Liver (tissue), 9 donors: ENCODE measurements around the gene HELZ2. TPM values are rescaled to one million over a fixed set of nuclear protein-coding genes. Genes with fewer than 3 reads are reported as not detected.

ENCODE experiments used
- DNase-seq: peaks from one replicate; pipeline ENCODE4 v3.0.0-alpha.2; 2017; ENCODE audit warnings: low spot score
- H3K27ac ChIP-seq, 2 donors: one replicate each; pipeline ENCODE4 v1.7.0; 2013; ENCODE audit warnings: inconsistent platforms in 2 of 2, low read length in 2 of 2, control low read depth in 1 of 2, low read depth in 1 of 2, mild to moderate bottlenecking in 1 of 2
- H3K27me3 ChIP-seq, 4 donors: one replicate each; pipeline versions ENCODE4 v1.6.1 to v1.7.0; 2013; ENCODE audit warnings: low read length in 3 of 4, inconsistent platforms in 1 of 4, mild to moderate bottlenecking in 1 of 4, moderate library complexity in 1 of 4; ENCODE audit not compliant: control insufficient read depth in 4 of 4, insufficient read depth in 4 of 4
- H3K36me3 ChIP-seq, 4 donors: one replicate each; pipeline versions ENCODE4 v1.6.1 to v1.7.0; 2013; ENCODE audit warnings: low read length in 3 of 4, mild to moderate bottlenecking in 3 of 4, low read depth in 1 of 4, moderate library complexity in 1 of 4; ENCODE audit not compliant: control insufficient read depth in 4 of 4, insufficient read depth in 3 of 4
- H3K4me1 ChIP-seq, 4 donors: one replicate each; pipeline versions ENCODE4 v1.6.1 to v1.7.0; 2013; ENCODE audit warnings: low read length in 3 of 4, mild to moderate bottlenecking in 3 of 4, moderate library complexity in 1 of 4; ENCODE audit not compliant: control insufficient read depth in 4 of 4, insufficient read depth in 4 of 4
- H3K4me3 ChIP-seq, 3 donors: one replicate each; pipeline versions ENCODE4 v1.6.1 to v1.7.0; 2013; ENCODE audit warnings: low read length in 3 of 3, control low read depth in 1 of 3, low read depth in 1 of 3, mild to moderate bottlenecking in 1 of 3
- H3K9ac ChIP-seq, 2 donors: one replicate each; pipeline ENCODE4 v1.7.0; 2013; ENCODE audit warnings: low read length in 2 of 2, mild to moderate bottlenecking in 2 of 2, moderate library complexity in 2 of 2, control low read depth in 1 of 2, low read depth in 1 of 2
- H3K9me3 ChIP-seq, 4 donors: one replicate each; pipeline versions ENCODE4 v1.6.1 to v1.7.0; 2013; ENCODE audit warnings: low read length in 3 of 4; ENCODE audit not compliant: control insufficient read depth in 4 of 4
- ATF3 ChIP-seq: IDR thresholded peaks from 2 replicates; pipeline ENCODE4 v1.6.1; 2016; ENCODE audit warnings: antibody characterized with exemption
- FOXA2 ChIP-seq: IDR thresholded peaks from 2 replicates; pipeline ENCODE4 v1.6.1; 2016; ENCODE audit warnings: antibody characterized with exemption
- HNF4A ChIP-seq, 2 donors: conservative IDR thresholded peaks; 2 replicates each; pipeline ENCODE4 v1.6.1; 2016; ENCODE audit warnings: antibody characterized with exemption in 2 of 2, mild to moderate bottlenecking in 2 of 2
- HNF4G ChIP-seq: IDR thresholded peaks from 2 replicates; pipeline ENCODE4 v1.6.1; 2016; ENCODE audit warnings: antibody characterized with exemption
- RXRA ChIP-seq, 2 donors: IDR thresholded peaks; 2 replicates each; pipeline ENCODE4 v1.6.1; 2017 to 2018; ENCODE audit warnings: antibody characterized with exemption in 2 of 2, mild to moderate bottlenecking in 1 of 2
- SP1 ChIP-seq: IDR thresholded peaks from 2 replicates; pipeline ENCODE4 v1.6.1; 2018; ENCODE audit warnings: antibody characterized with exemption, mild to moderate bottlenecking
- TAF1 ChIP-seq: conservative IDR thresholded peaks from 2 replicates; pipeline ENCODE4 v1.6.1; 2016; ENCODE audit warnings: antibody characterized with exemption, mild to moderate bottlenecking
- YY1 ChIP-seq: IDR thresholded peaks from 2 replicates; pipeline ENCODE4 v1.6.1; 2016; ENCODE audit warnings: antibody characterized with exemption, mild to moderate bottlenecking
- ZBTB33 ChIP-seq: IDR thresholded peaks from 2 replicates; pipeline ENCODE4 v1.6.1; 2016; ENCODE audit warnings: antibody characterized with exemption
- WGBS: extraction: QIAGEN DNeasy Blood & Tissue Kit; methylation state at CpG from one replicate; pipeline ENCODE4 v1.1.7; 2013; 5-methylcytosine and 5-hydroxymethylcytosine counted together
- polyA plus RNA-seq, 2 donors: library from polyadenylated mRNA; stranded (reverse) in 1 of 2; unstranded in 1 of 2; fragments of 200-250 nt in 1 of 2; fragments of >200 nt in 1 of 2; fragmentation: Nextera tagmentation in 1 of 2; extraction: Ambion mirVana in 1 of 2; gene quantifications; one replicate each; pipeline versions ENCODE4 v1.2.1 to v1.2.3, GENCODE V29; 2013 to 2015
- total RNA-seq, 2 donors: library from RNA; depleted of rRNA; stranded (reverse); fragments of >200 nt; gene quantifications; one replicate each; pipeline ENCODE4 v1.2.3, GENCODE V29; 2014
- TF ChIP-seq, protein P1 (sequence below): IDR thresholded peaks from 2 replicates; pipeline ENCODE4 v1.6.1; 2016; ENCODE audit warnings: antibody characterized with exemption, mild to moderate bottlenecking
- donor health status: healthy.
- donor health status: healthy.
- donor health status: healthy.
- donor health status: healthy.
- donor health status: healthy.

The HELZ2 gene
- total and polyA plus RNA-seq, 4 donors, result 3.7 to 26.6 (median 15.5) TPM

DNA sequence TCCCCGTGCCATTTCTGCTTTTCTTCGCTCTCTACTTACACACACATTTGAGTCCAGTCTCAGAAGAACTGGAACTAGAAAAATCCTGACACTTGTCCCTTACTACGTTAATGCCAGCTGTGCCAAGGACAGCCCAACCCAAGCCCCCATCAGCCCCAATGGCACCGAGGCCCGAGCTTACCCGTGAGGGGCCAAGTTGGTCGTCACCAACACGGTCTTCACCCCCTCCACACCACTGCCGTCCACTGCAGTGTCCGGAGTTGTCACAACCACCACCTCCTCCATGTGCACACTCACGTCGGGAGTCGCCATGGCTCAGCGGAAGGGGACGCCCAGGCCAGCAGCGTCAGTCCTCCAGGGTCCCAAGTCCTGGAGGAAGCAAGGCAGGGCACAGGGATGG is 45.0 kb upstream of the HELZ2 start:
- H3K4me3 ChIP-seq, result no peak overlapping the region
- H3K4me1 ChIP-seq, result no peaks in the 10 kb centered on the region
- peaks cover 3 to 22% (median 8%) of the 10 kb centered on the region in 4 donors for H3K36me3 ChIP-seq
- 96% methylated on average over 16 of the region's 16 CpGs for WGBS
- no peak overlapping the region for H3K9ac ChIP-seq
- no peaks in the 10 kb centered on the region for H3K27me3 ChIP-seq
- no peaks in the 10 kb centered on the region for H3K9me3 ChIP-seq
- H3K27ac ChIP-seq, result no peak overlapping the region
- DNase-seq, result no peak
- TF ChIP-seq HNF4A (conservative IDR thresholded peaks at IDR 0.05), result no peak
- no peak for TF ChIP-seq ATF3
- no peak for TF ChIP-seq SP1
- no peak for TF ChIP-seq RXRA (IDR thresholded peaks at IDR 0.05)
- no peak for TF ChIP-seq ZBTB33
- no peak for TF ChIP-seq TAF1
- TF ChIP-seq YY1, result no peak
- TF ChIP-seq HNF4G, result no peak
- TF ChIP-seq, protein P1, sequence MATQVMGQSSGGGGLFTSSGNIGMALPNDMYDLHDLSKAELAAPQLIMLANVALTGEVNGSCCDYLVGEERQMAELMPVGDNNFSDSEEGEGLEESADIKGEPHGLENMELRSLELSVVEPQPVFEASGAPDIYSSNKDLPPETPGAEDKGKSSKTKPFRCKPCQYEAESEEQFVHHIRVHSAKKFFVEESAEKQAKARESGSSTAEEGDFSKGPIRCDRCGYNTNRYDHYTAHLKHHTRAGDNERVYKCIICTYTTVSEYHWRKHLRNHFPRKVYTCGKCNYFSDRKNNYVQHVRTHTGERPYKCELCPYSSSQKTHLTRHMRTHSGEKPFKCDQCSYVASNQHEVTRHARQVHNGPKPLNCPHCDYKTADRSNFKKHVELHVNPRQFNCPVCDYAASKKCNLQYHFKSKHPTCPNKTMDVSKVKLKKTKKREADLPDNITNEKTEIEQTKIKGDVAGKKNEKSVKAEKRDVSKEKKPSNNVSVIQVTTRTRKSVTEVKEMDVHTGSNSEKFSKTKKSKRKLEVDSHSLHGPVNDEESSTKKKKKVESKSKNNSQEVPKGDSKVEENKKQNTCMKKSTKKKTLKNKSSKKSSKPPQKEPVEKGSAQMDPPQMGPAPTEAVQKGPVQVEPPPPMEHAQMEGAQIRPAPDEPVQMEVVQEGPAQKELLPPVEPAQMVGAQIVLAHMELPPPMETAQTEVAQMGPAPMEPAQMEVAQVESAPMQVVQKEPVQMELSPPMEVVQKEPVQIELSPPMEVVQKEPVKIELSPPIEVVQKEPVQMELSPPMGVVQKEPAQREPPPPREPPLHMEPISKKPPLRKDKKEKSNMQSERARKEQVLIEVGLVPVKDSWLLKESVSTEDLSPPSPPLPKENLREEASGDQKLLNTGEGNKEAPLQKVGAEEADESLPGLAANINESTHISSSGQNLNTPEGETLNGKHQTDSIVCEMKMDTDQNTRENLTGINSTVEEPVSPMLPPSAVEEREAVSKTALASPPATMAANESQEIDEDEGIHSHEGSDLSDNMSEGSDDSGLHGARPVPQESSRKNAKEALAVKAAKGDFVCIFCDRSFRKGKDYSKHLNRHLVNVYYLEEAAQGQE, result no peak

DNA sequence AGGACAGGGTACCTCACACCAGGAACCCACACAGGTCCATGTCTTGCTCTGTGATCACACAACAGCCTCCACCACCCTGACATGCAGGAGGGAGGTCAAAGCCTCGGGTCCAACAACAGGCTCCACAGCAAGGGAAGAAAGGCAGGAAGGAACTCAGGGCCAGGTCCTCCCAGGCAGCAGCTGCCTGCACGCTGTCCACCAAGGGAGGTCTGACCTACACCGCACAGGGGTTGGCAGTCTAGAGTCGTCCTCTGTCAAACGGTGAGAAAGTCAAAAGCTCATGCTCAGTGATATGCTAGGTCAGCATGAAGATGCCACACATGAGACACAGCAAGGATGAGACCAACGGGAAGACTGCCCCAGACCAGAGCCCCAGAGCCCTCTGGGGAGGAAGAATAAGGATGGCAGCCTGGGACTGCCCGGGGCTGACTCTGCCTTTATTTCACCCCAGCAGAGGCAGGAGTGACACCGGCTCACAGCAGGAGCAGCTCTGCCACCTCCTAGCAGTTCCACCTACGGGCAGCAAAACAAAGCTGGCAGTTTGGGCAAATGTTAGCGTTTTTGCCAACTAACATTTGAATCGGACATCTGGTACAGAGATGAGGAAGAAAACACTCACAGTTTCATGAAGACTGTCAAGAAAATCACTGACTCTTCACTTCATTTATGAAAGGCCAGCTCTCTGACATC is 44.4 kb upstream of the HELZ2 start:
- no peak for DNase-seq
- H3K4me1 ChIP-seq, result no peaks in the 10 kb centered on the region

More for the DNA sequence above, 44.4 kb upstream of the HELZ2 start:
- H3K4me3 ChIP-seq, result no peak overlapping the region
- peaks cover 3 to 22% (median 8%) of the 10 kb centered on the region in 4 donors for H3K36me3 ChIP-seq
- H3K27me3 ChIP-seq, result no peaks in the 10 kb centered on the region
- TF ChIP-seq, protein P1, result no peak
- TF ChIP-seq RXRA (IDR thresholded peaks at IDR 0.05) (no peak), HNF4G (no peak), YY1 (no peak), FOXA2 (no peak), SP1 (no peak)
- H3K27ac ChIP-seq, result no peak overlapping the region
- no peaks in the 10 kb centered on the region for H3K9me3 ChIP-seq
- WGBS, result 88% methylated on average over 11 of the region's 11 CpGs
- H3K9ac ChIP-seq, result no peak overlapping the region
